Retina (tissue), 1 donor: ENCODE results near the gene AICDA.

Experiments
- DNase-seq: peaks from one replicate; pipeline ENCODE4 v3.0.0-alpha.2; 2016

Gene AICDA

GRCh38 chr12:8554451-8555195 is 58.0 kb downstream of the AICDA start:
- no peak for DNase-seq

GRCh38 chr12:8553088-8553627 is 59.5 kb downstream of the AICDA start:
- no peak for DNase-seq
